Loucy (cell line): Measurements from ENCODE around the gene AHRR.

Source experiments
- H2AFZ ChIP-seq: fragments of 200-600 bp; sonication (generic); 2 replicates; pipeline ENCODE4 v1.6.0; 2016; ENCODE audit warnings: antibody characterized with exemption, mild to moderate bottlenecking, low read length, moderate library complexity
- H3F3A ChIP-seq: fragments of 200-600 bp; 2 replicates; pipeline ENCODE4 v1.6.0; 2016; ENCODE audit warnings: antibody characterized with exemption, low read depth, mild to moderate bottlenecking
- H3K27me3 ChIP-seq: fragments of 200-600 bp; sonication (generic); 2 replicates; pipeline ENCODE4 v1.6.1; 2014; ENCODE audit warnings: low read length, mild to moderate bottlenecking; ENCODE audit not compliant: insufficient read depth, poor library complexity, severe bottlenecking
- H3K36me3 ChIP-seq: fragments of 200-600 bp; sonication (generic); 2 replicates; pipeline ENCODE4 v1.6.1; 2016; ENCODE audit warnings: low read length; ENCODE audit not compliant: insufficient read depth
- H3K4me1 ChIP-seq: fragments of 200-600 bp; sonication (generic); 2 replicates; pipeline ENCODE4 v1.5.1; 2014; ENCODE audit warnings: low read length, mild to moderate bottlenecking; ENCODE audit not compliant: insufficient read depth, poor library complexity, severe bottlenecking
- H3K4me2 ChIP-seq: fragments of 200-600 bp; sonication (generic); 2 replicates; pipeline ENCODE4 v1.6.0; 2014; ENCODE audit warnings: antibody characterized with exemption, low read length, low read depth, mild to moderate bottlenecking; ENCODE audit not compliant: poor library complexity, severe bottlenecking
- H3K4me3 ChIP-seq: fragments of 200-600 bp; sonication (generic); 2 replicates; pipeline ENCODE4 v1.5.1; 2014; ENCODE audit warnings: low read length, mild to moderate bottlenecking, mixed read lengths; ENCODE audit not compliant: poor library complexity, severe bottlenecking
- H3K79me2 ChIP-seq: fragments of 200-600 bp; sonication (generic); 2 replicates; pipeline ENCODE4 v1.6.1; 2014; ENCODE audit warnings: low read length; ENCODE audit not compliant: insufficient read depth
- H3K9ac ChIP-seq: fragments of 200-600 bp; sonication (generic); 2 replicates; pipeline ENCODE4 v1.6.0; 2014; ENCODE audit warnings: mild to moderate bottlenecking, low read depth, low read length, moderate library complexity; ENCODE audit not compliant: poor library complexity, severe bottlenecking
- H3K9me2 ChIP-seq: fragments of 200-600 bp; sonication (generic); replicated peaks from 2 replicates; pipeline ENCODE4 v1.6.1; 2016; ENCODE audit warnings: low read depth, low read length, mixed read lengths
- H3K9me3 ChIP-seq: fragments of 200-600 bp; sonication (generic); 2 replicates; pipeline ENCODE4 v1.6.1; 2014; ENCODE audit warnings: mild to moderate bottlenecking, antibody characterized with exemption, low read length, low read depth; ENCODE audit not compliant: insufficient read depth
- H4K20me1 ChIP-seq: fragments of 200-600 bp; sonication (generic); 2 replicates; pipeline ENCODE4 v1.6.0; 2014; ENCODE audit warnings: antibody characterized with exemption, low read length, mild to moderate bottlenecking; ENCODE audit not compliant: insufficient read depth, poor library complexity, severe bottlenecking
- EZH2phosphoT487 ChIP-seq: fragments of 200-600 bp; IDR thresholded peaks from 2 replicates; pipeline ENCODE4 v1.6.1; 2018; ENCODE audit warnings: antibody characterized with exemption, mild to moderate bottlenecking, moderate library complexity, borderline replicate concordance
- TF ChIP-seq, protein P1 (sequence below): fragments of 200-600 bp; sonication (generic); conservative IDR thresholded peaks from 2 replicates; pipeline ENCODE4 v1.5.1; 2014; ENCODE audit warnings: mild to moderate bottlenecking, antibody characterized with exemption, low read length

AHRR gene

DNA sequence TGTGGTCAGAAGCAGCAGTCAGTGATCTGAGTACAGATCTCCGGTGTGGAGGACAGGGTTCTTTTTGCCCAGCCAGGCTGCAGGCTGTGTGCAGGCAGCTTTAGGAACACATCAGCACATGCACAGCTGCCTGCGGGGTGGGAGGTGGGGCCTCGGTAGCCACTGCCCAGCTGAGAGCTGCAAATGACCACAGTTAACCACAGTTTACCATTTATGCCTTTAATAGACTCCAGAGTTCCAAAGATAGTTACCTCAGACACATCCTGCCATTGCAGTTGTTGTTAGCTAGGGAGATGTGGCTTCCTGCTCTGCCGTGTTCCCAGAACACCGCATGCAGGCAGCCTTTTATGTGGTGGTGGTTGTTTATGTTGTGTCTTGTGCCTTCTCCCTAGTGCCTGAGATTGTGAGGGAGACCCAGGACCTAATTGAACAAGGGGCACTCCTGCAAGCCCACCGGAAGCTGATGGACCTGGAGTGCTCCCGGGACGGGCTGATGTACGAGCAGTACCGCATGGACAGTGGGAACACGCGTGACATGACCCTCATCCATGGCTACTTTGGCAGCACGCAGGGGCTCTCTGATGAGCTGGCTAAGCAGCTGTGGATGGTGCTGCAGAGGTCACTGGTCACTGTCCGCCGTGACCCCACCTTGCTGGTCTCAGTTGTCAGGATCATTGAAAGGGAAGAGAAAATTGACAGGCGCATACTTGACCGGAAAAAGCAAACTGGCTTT is 131.6 kb downstream of the AHRR start:
- TF ChIP-seq, protein P1, sequence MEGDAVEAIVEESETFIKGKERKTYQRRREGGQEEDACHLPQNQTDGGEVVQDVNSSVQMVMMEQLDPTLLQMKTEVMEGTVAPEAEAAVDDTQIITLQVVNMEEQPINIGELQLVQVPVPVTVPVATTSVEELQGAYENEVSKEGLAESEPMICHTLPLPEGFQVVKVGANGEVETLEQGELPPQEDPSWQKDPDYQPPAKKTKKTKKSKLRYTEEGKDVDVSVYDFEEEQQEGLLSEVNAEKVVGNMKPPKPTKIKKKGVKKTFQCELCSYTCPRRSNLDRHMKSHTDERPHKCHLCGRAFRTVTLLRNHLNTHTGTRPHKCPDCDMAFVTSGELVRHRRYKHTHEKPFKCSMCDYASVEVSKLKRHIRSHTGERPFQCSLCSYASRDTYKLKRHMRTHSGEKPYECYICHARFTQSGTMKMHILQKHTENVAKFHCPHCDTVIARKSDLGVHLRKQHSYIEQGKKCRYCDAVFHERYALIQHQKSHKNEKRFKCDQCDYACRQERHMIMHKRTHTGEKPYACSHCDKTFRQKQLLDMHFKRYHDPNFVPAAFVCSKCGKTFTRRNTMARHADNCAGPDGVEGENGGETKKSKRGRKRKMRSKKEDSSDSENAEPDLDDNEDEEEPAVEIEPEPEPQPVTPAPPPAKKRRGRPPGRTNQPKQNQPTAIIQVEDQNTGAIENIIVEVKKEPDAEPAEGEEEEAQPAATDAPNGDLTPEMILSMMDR: no peak
- TF ChIP-seq EZH2phosphoT487: no peak
- Histone ChIP-seq H3K4me3 (peak overlapping the region; percentile 19), H2AFZ (no peak overlapping the region), H3K4me1 (peaks cover 24% of the 10 kb centered on the region), H3K79me2 (peaks cover 35% of the 10 kb centered on the region; the same call in 1 of the 2 replicates), H3K36me3 (peaks cover 68% of the 10 kb centered on the region; the same call in 1 of the 2 replicates), H3K9ac (no peak overlapping the region), H3K27me3 (no peaks in the 10 kb centered on the region), H3F3A (no peaks in the 10 kb centered on the region), H3K4me2 (peak overlapping the region; percentile 56), H3K9me3 (peaks cover 16% of the 10 kb centered on the region; the same call in 1 of the 2 replicates), H3K9me2 (no peaks in the 10 kb centered on the region), H4K20me1 (peaks cover 8% of the 10 kb centered on the region)

DNA sequence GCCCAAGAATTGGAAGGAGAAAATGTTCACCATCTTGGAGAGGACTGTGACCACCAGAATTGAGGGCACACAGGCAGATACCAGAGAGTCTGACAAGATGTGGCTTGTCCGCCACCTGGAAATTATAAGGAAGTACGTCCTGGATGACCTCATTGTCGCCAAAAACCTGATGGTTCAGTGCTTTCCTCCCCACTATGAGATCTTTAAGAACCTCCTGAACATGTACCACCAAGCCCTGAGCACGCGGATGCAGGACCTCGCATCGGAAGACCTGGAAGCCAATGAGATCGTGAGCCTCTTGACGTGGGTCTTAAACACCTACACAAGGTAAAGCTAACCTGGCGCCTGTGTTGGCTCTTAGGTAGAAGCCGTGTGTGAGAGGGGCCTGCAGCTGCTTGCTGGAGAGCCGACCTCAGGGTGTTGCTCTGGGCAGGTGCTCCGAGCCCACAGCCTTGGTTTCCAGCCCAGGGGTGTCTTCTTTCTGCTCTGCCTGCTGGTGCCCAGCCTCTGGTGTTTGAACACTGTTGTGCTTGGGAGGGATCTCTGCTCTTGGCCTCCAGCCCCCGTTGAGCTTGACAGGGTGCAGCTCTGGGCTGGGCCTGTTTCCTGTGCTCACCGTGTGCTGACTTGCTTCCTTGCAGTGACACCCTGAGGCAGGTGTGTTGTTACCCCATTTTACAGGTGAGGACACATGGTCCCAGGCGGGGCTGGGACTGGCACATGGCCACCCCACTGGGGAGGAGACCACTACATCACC is 132.4 kb downstream of the AHRR start:
- H4K20me1 ChIP-seq: peaks cover 8% of the 10 kb centered on the region
- no peak for TF ChIP-seq EZH2phosphoT487
- TF ChIP-seq, protein P1: no peak
- H3K27me3 ChIP-seq: no peaks in the 10 kb centered on the region
- no peak overlapping the region for H2AFZ ChIP-seq
- H3K79me2 ChIP-seq: peaks cover 35% of the 10 kb centered on the region; the same call in 1 of the 2 replicates
- peak overlapping the region; percentile 56 for H3K4me2 ChIP-seq
- no peaks in the 10 kb centered on the region for H3F3A ChIP-seq
- no peak overlapping the region for H3K9ac ChIP-seq
- peaks cover 65% of the 10 kb centered on the region; the same call in 1 of the 2 replicates for H3K36me3 ChIP-seq
- H3K4me1 ChIP-seq: peaks cover 24% of the 10 kb centered on the region
- H3K9me2 ChIP-seq: no peaks in the 10 kb centered on the region
- peak overlapping the region; percentile 19 for H3K4me3 ChIP-seq
- H3K9me3 ChIP-seq: peaks cover 16% of the 10 kb centered on the region; the same call in 1 of the 2 replicates

DNA sequence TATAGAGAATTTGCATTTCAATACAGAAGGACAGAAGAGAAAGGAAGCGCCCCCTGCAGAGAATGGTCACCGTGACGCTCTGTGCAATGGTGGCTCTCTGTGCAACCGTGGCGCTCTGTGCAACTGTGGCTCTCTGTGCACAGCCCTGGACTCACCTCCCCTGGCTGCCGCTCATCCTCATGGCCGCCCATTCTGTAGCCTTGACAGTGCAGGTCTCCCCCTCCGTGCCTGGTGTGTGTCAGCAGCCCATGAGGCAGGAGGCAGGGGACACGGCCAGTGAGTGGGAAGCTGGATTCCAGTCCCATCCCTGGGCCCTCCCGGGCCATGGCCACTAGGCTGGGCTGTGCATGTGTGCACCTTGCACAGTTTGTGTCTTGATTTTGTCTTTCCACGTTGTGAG is 133.4 kb downstream of the AHRR start:
- peak overlapping the region; percentile 56 for H3K4me2 ChIP-seq

More for the DNA sequence above, 133.4 kb downstream of the AHRR start:
- Histone ChIP-seq H3K79me2 (peaks cover 35% of the 10 kb centered on the region; the same call in 1 of the 2 replicates), H3K4me3 (no peak overlapping the region), H4K20me1 (peaks cover 8% of the 10 kb centered on the region), H3K9me3 (peaks cover 16% of the 10 kb centered on the region; the same call in 1 of the 2 replicates), H3K36me3 (peaks cover 64% of the 10 kb centered on the region; the same call in 1 of the 2 replicates), H3K4me1 (peaks cover 24% of the 10 kb centered on the region), H3K9ac (no peak overlapping the region), H3K27me3 (no peaks in the 10 kb centered on the region), H3K9me2 (no peaks in the 10 kb centered on the region), H2AFZ (no peak overlapping the region), H3F3A (no peaks in the 10 kb centered on the region)
- TF ChIP-seq, protein P1: peak; percentile 21; the same call in 1 of the 2 replicates
- TF ChIP-seq EZH2phosphoT487: no peak
